ENCODE results near the gene ADD2. TPM values are rescaled to one million over a fixed set of nuclear protein-coding genes. Genes with fewer than 3 reads are reported as not detected.

ADD2 gene, protein sequence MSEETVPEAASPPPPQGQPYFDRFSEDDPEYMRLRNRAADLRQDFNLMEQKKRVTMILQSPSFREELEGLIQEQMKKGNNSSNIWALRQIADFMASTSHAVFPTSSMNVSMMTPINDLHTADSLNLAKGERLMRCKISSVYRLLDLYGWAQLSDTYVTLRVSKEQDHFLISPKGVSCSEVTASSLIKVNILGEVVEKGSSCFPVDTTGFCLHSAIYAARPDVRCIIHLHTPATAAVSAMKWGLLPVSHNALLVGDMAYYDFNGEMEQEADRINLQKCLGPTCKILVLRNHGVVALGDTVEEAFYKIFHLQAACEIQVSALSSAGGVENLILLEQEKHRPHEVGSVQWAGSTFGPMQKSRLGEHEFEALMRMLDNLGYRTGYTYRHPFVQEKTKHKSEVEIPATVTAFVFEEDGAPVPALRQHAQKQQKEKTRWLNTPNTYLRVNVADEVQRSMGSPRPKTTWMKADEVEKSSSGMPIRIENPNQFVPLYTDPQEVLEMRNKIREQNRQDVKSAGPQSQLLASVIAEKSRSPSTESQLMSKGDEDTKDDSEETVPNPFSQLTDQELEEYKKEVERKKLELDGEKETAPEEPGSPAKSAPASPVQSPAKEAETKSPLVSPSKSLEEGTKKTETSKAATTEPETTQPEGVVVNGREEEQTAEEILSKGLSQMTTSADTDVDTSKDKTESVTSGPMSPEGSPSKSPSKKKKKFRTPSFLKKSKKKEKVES
- 17.7 to 27.3 TPM (median 22.9 TPM) in 5 replicates for total RNA-seq (2022; extraction: Qiagen RNA extraction; ENCODE audit: low read depth)

GRCh38 chr2:70767699-70768589, at the start of gene ADD2:
Gene ADD2 (minus strand): TSS chr2:70768200. CDS start chr2:70706408, 61,792 bp downstream.

DNA sequence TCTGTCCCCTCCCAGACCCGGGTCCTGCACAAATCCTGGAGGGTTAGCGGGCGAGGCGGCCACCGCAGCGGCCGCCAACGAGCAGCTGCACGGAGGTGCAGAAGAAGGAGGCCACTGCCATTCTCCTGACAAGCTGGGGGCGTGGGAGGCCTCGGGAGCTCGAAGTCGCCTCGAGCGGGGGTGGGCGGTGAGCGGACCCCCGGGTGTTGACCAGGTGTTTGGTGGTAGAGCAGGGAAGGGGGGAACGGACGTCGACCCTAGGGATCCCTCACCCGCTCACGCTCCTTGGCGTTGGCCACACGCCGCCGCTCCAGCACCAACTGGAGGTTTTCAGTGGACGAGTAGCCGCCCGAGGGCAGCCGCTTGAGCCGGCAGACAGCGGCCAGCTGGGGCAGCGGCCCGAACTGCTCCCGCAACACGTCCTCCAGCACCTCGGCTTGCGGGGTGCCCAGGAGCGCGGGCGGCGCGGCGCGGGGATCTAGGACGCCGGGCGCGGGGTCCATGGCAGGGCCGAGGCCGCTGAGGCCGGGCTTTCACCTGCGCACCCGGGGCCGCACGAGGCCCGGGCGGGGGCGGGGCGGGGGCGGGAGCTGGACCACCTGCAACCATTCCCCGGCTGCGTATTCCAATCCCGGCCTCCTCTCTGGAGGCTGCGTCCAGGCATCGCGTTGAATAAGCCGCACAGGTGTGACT, 22.3 kb upstream of the ADD2 start, which contains the start of gene FIGLA:
Gene FIGLA, minus strand, starts transcription at position 508 of the 693 bp plus-strand sequence. Its CDS starts 5 bp downstream, at position 503.

Other genes starting within 250 kb of the ADD2 start
- 6.2 to 8.2 TPM (median 7.0 TPM) in 5 replicates for gene TGFA, start 214.4 kb downstream of the ADD2 start, total RNA-seq (2022; extraction: Qiagen RNA extraction; ENCODE audit: low read depth)
- gene FIGLA, start 22.4 kb upstream of the ADD2 start, total RNA-seq (2022; extraction: Qiagen RNA extraction; ENCODE audit: low read depth): not detected in 5 replicates
- gene CLEC4F, start 52.4 kb upstream of the ADD2 start, total RNA-seq (2022; extraction: Qiagen RNA extraction; ENCODE audit: low read depth): not detected in 5 replicates
- not detected in 5 replicates for gene CD207, start 67.6 kb upstream of the ADD2 start, total RNA-seq (2022; extraction: Qiagen RNA extraction; ENCODE audit: low read depth)
- 3.8 to 5.6 TPM (median 4.9 TPM) in 5 replicates for gene VAX2, start 132.4 kb upstream of the ADD2 start, total RNA-seq (2022; extraction: Qiagen RNA extraction; ENCODE audit: low read depth)
- gene ATP6V1B1, start 167.7 kb upstream of the ADD2 start, total RNA-seq (2022; extraction: Qiagen RNA extraction; ENCODE audit: low read depth): 1.5 to 2.5 TPM (median 2.4 TPM) in 4 of 5 replicates, not detected in the other
- 0.10 to 0.11 TPM in 2 of 5 replicates, not detected in the others for gene ANKRD53, start 210.4 kb upstream of the ADD2 start, total RNA-seq (2022; extraction: Qiagen RNA extraction; ENCODE audit: low read depth)
- 73.8 to 86.9 TPM (median 84.3 TPM) in 5 replicates for gene TEX261, start 226.7 kb upstream of the ADD2 start, total RNA-seq (2022; extraction: Qiagen RNA extraction; ENCODE audit: low read depth)

Measured in A549 treated with CpdA at 1 μM for 4 hours (cell line).